ENCODE data around the gene CBARP. TPM values are rescaled to one million over a fixed set of nuclear protein-coding genes. Genes with fewer than 3 reads are reported as not detected.

Gene CBARP
- total and polyA plus RNA-seq, 2 of the 13 experiments (the other 11 are each of a cell fraction or from before 2014, with no cell fraction given): 1.2 to 1.4 TPM

- 95% methylated on average over 17 of the region's 21 CpGs for WGBS (ENCODE audit: low lambda C conversion rate)
- intact Hi-C loops (cut with micrococcal nuclease; ENCODE audit: unreplicated experiment) (no loop called here), in situ Hi-C loops (cut with HindIII; ENCODE audit: extremely low pct_ligation_motif_present, low pct_unique_long_range_greater_than_20kb) (no loop called here)
- H3K4me3 ChIP-seq (replicated peaks in 1 of 3; ENCODE audit: insufficient read depth in 1 of 3, low read depth in 2 of 3, low read length in 3 of 3): no peak overlapping the region
- H3K27me3 ChIP-seq (ENCODE audit: control insufficient read depth in 1 of 2, insufficient read depth in 2 of 2, low read length in 2 of 2): no peaks in the 10 kb centered on the region
- H3K4me1 ChIP-seq (ENCODE audit: insufficient read depth, low read length): peaks cover 48% of the 10 kb centered on the region
- ChIA-PET CTCF (ENCODE audit: low intra/inter-chr PET ratio, low total read pairs) (no interaction called here), POLR2A (interaction anchor here (0.6 to 0.7 kb wide), 2 partner anchors 18 to 189 kb away, joined by 3 read pairs; no protein-coding TSS in a partner anchor)
- H2AFZ ChIP-seq (ENCODE audit: low read length): no peak overlapping the region
- FAIRE-seq: no peak
- peaks cover 54% of the 10 kb centered on the region for H4K20me1 ChIP-seq (ENCODE audit: insufficient read depth, low read length)
- no peak overlapping the region for H3K27ac ChIP-seq (ENCODE audit: extremely low read length, insufficient read depth, low read length)
- 0 out of 2 replicates have a peak, but pooled peaks have one; percentile 2 for TF ChIP-seq RBFOX2 (IDR thresholded peaks at IDR 0.05; ENCODE audit: low read depth, low read length)
- TF ChIP-seq, protein P1, sequence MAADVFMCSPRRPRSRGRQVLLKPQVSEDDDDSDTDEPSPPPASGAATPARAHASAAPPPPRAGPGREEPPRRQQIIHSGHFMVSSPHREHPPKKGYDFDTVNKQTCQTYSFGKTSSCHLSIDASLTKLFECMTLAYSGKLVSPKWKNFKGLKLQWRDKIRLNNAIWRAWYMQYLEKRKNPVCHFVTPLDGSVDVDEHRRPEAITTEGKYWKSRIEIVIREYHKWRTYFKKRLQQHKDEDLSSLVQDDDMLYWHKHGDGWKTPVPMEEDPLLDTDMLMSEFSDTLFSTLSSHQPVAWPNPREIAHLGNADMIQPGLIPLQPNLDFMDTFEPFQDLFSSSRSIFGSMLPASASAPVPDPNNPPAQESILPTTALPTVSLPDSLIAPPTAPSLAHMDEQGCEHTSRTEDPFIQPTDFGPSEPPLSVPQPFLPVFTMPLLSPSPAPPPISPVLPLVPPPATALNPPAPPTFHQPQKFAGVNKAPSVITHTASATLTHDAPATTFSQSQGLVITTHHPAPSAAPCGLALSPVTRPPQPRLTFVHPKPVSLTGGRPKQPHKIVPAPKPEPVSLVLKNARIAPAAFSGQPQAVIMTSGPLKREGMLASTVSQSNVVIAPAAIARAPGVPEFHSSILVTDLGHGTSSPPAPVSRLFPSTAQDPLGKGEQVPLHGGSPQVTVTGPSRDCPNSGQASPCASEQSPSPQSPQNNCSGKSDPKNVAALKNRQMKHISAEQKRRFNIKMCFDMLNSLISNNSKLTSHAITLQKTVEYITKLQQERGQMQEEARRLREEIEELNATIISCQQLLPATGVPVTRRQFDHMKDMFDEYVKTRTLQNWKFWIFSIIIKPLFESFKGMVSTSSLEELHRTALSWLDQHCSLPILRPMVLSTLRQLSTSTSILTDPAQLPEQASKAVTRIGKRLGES (CRISPR knock-in tag; IDR thresholded peaks at IDR 0.05; ENCODE audit: borderline replicate concordance): no peak
- TF ChIP-seq ZNF788 (CRISPR knock-in tag; IDR thresholded peaks at IDR 0.05; ENCODE audit: borderline replicate concordance): no peak
- no peak for TF ChIP-seq ATRX (CRISPR knock-in tag; IDR thresholded peaks at IDR 0.05; ENCODE audit: borderline replicate concordance)
- no peak for TF ChIP-seq ATF7 (IDR thresholded peaks at IDR 0.05)
- TF ChIP-seq ATF7 (CRISPR knock-in tag; IDR thresholded peaks at IDR 0.05): no peak
- no peak for TF ChIP-seq TEAD3 (CRISPR knock-in tag; optimal IDR thresholded peaks at IDR 0.05; ENCODE audit: borderline replicate concordance)
- no peak for DNase-seq (ENCODE audit: low spot score)
- no peak for ATAC-seq
- H3K4me2 ChIP-seq (ENCODE audit: low read depth, low read length): no peak overlapping the region
- H3K79me2 ChIP-seq (ENCODE audit: insufficient read depth, low read length): peaks cover 87% of the 10 kb centered on the region
- no TSS peak for BruUV-seq (replicated peaks)
- no peak overlapping the region for H3K9ac ChIP-seq (ENCODE audit: insufficient read depth, low read depth, low read length)
- no peaks in the 10 kb centered on the region for H3K9me3 ChIP-seq (ENCODE audit: low read length)
- peaks cover 14 to 34% of the 10 kb centered on the region in 2 experiments; a peak in 4 of 5 replicates for H3K36me3 ChIP-seq (replicated peaks in 1 of 2; ENCODE audit: control insufficient read depth in 1 of 2, insufficient read depth in 2 of 2, low read length in 2 of 2)
Measured at GRCh38 chr19:1214299-1214861, 23.4 kb downstream of the CBARP start.
